HepG2 (cell line): Measurements from ENCODE around the gene VEZF1. TPM values are rescaled to one million over a fixed set of nuclear protein-coding genes. Genes with fewer than 3 reads are reported as not detected.
A peak's percentile ranks its signal among the peaks of the same experiment; 100 is the strongest.

Experiments used
- AKNA ChIP-seq: sonication (generic); formaldehyde crosslinking; IDR thresholded peaks from 2 replicates; pipeline ENCODE4 v1.4.0; 2020; ENCODE audit warnings: missing genetic modification reagents, borderline replicate concordance
- CCDC6 ChIP-seq: sonication (generic); formaldehyde crosslinking; IDR thresholded peaks from 2 replicates; pipeline ENCODE4 v1.8.1; 2022; ENCODE audit warnings: mild to moderate bottlenecking, missing genetic modification reagents, moderate library complexity
- DMTF1 ChIP-seq: sonication (generic); formaldehyde crosslinking; IDR thresholded peaks from 2 replicates; pipeline ENCODE4 v1.4.0; 2020; ENCODE audit warnings: mild to moderate bottlenecking, missing genetic modification reagents
- DNMT3B ChIP-seq: conservative IDR thresholded peaks from 2 replicates; pipeline ENCODE4 v1.6.1; 2016; ENCODE audit warnings: missing biosample characterization, control low read depth
- EEA1 ChIP-seq: sonication (generic); formaldehyde crosslinking; IDR thresholded peaks from 2 replicates; pipeline ENCODE4 v1.5.1; 2020; ENCODE audit warnings: mild to moderate bottlenecking, missing genetic modification reagents, borderline replicate concordance
- ELF1 ChIP-seq: sonication (generic); formaldehyde crosslinking; IDR thresholded peaks from 2 replicates; pipeline ENCODE4 v1.4.0; 2020; ENCODE audit warnings: missing genetic modification reagents
- ELF4 ChIP-seq: sonication (generic); formaldehyde crosslinking; IDR thresholded peaks from 2 replicates; pipeline ENCODE4 v1.5.0; 2020; ENCODE audit warnings: missing genetic modification reagents, mild to moderate bottlenecking, moderate library complexity, borderline replicate concordance
- FOSL2 ChIP-seq: sonication (generic); formaldehyde crosslinking; IDR thresholded peaks from 2 replicates; pipeline ENCODE4 v1.4.0; 2020; ENCODE audit warnings: missing genetic modification reagents
- FOXO1 ChIP-seq: sonication (generic); formaldehyde crosslinking; IDR thresholded peaks from 2 replicates; pipeline ENCODE4 v1.4.0; 2020; ENCODE audit warnings: missing genetic modification reagents
- FOXP1 ChIP-seq, 2 experiments: fragments of 450-650 bp in 1 of 2; IDR thresholded peaks; 2 replicates each; pipeline ENCODE4 v1.6.1; 2017 to 2018; ENCODE audit warnings: antibody characterized with exemption in 1 of 2
- FOXP4 ChIP-seq: sonication (generic); formaldehyde crosslinking; IDR thresholded peaks from 2 replicates; pipeline ENCODE4 v1.4.0; 2020; ENCODE audit warnings: missing genetic modification reagents
- HNF4A ChIP-seq: sonication (generic); formaldehyde crosslinking; IDR thresholded peaks from 2 replicates; pipeline ENCODE4 v1.4.0; 2020; ENCODE audit warnings: missing genetic modification reagents
- ISX ChIP-seq: sonication (generic); formaldehyde crosslinking; conservative IDR thresholded peaks from 2 replicates; pipeline ENCODE4 v1.5.0; 2020; ENCODE audit warnings: missing genetic modification reagents
- PHF5A ChIP-seq: IDR thresholded peaks from one replicate; pipeline ENCODE4 v1.6.1; 2018; ENCODE audit warnings: low read depth, missing genetic modification reagents; ENCODE audit not compliant: unreplicated experiment
- RAD21 ChIP-seq: fragments of 450-650 bp; formaldehyde crosslinking; IDR thresholded peaks from 2 replicates; pipeline ENCODE4 v1.5.0; 2020; ENCODE audit warnings: mild to moderate bottlenecking
- SALL1 ChIP-seq: sonication (generic); formaldehyde crosslinking; IDR thresholded peaks from 2 replicates; pipeline ENCODE4 v1.8.0; 2022; ENCODE audit warnings: mild to moderate bottlenecking, missing genetic modification reagents
- TCF7L2 ChIP-seq: IDR thresholded peaks from 2 replicates; pipeline ENCODE4 v1.6.1; 2011; ENCODE audit warnings: mild to moderate bottlenecking, low read depth, low read length, moderate library complexity
- ZFY ChIP-seq: sonication (generic); formaldehyde crosslinking; IDR thresholded peaks from 2 replicates; pipeline ENCODE4 v1.4.0; 2020; ENCODE audit warnings: missing genetic modification reagents
- ZNF547 ChIP-seq: sonication (generic); formaldehyde crosslinking; IDR thresholded peaks from 2 replicates; pipeline ENCODE4 v1.5.1; 2020; ENCODE audit warnings: mild to moderate bottlenecking, missing genetic modification reagents
- ZNF713 ChIP-seq: sonication (generic); formaldehyde crosslinking; IDR thresholded peaks from 2 replicates; pipeline ENCODE4 v1.4.0; 2020; ENCODE audit warnings: mild to moderate bottlenecking, missing genetic modification reagents
- ZNF777 ChIP-seq: sonication (generic); formaldehyde crosslinking; IDR thresholded peaks from 2 replicates; pipeline ENCODE4 v1.4.0; 2020; ENCODE audit warnings: missing genetic modification reagents
- ZNF883 ChIP-seq: sonication (generic); formaldehyde crosslinking; IDR thresholded peaks from 2 replicates; pipeline ENCODE4 v1.5.1; 2020; ENCODE audit warnings: mild to moderate bottlenecking, missing genetic modification reagents; ENCODE audit errors: not compliant biosample characterization
- polyA plus RNA-seq, 8 experiments: library from polyadenylated mRNA; depleted of rRNA in 3 of 8; stranded (reverse) in 7 of 8; unstranded in 1 of 8; fragments of >200 nt; fragmentation: Illumina TruSeq in 4 of 8; extraction: Trizol in 4 of 8; gene quantifications; 2 replicates each; pipeline versions ENCODE4 v1.2.1 to v1.2.3, GENCODE V29; 2011 to 2016; ENCODE audit warnings: low read depth in 4 of 8, missing spikeins in 1 of 8, mixed read lengths in 1 of 8; ENCODE audit not compliant: insufficient read depth in 1 of 8
- total RNA-seq, 5 experiments: library from RNA; depleted of rRNA; stranded (reverse); fragments of >200 nt; fragmentation: Illumina TruSeq; extraction: Trizol; gene quantifications; 2 replicates each; pipeline ENCODE4 v1.2.3, GENCODE V29; 2016; ENCODE audit warnings: low read depth in 1 of 5

VEZF1 gene
- total and polyA plus RNA-seq, 2 of the 13 experiments (the other 11 are each of a cell fraction or from before 2014, with no cell fraction given): 45.9 to 49.7 TPM

- TF ChIP-seq AKNA (CRISPR knock-in tag): no peak
- no peak for TF ChIP-seq RAD21 (CRISPR knock-in tag)
- no peak for TF ChIP-seq CCDC6
- TF ChIP-seq ZNF777 (CRISPR knock-in tag): peak; percentile 67; the same call in 1 of the 2 replicates
- 0 out of 2 replicates have a peak, but pooled peaks have one; percentile 41 for TF ChIP-seq SALL1 (CRISPR knock-in tag)
- no peak for TF ChIP-seq TCF7L2
- no peak for TF ChIP-seq FOSL2 (CRISPR knock-in tag)
- TF ChIP-seq HNF4A (CRISPR knock-in tag): no peak
- no peak for TF ChIP-seq DMTF1 (CRISPR knock-in tag)
- no peak for TF ChIP-seq ELF4
- TF ChIP-seq DNMT3B (CRISPR knock-in tag): no peak
- no peak for TF ChIP-seq FOXP1 (IDR thresholded peaks at IDR 0.05)
- no peak for TF ChIP-seq FOXP1 (CRISPR knock-in tag; IDR thresholded peaks at IDR 0.05)
- no peak for TF ChIP-seq ISX (CRISPR knock-in tag)
- no peak for TF ChIP-seq FOXP4 (CRISPR knock-in tag)
- no peak for TF ChIP-seq ELF1 (CRISPR knock-in tag)
- TF ChIP-seq ZNF883 (CRISPR knock-in tag): no peak
- peak; percentile 64; the same call in 1 of the 2 replicates for TF ChIP-seq EEA1
- no peak for TF ChIP-seq PHF5A (CRISPR knock-in tag)
- TF ChIP-seq ZNF547 (CRISPR knock-in tag): no peak
- TF ChIP-seq ZNF713 (CRISPR knock-in tag): no peak
- TF ChIP-seq FOXO1 (CRISPR knock-in tag): 0 out of 2 replicates have a peak, but pooled peaks have one; percentile 0
- TF ChIP-seq ZFY (CRISPR knock-in tag): peak; percentile 11; the same call in 1 of the 2 replicates
Observed at GRCh38 chr17:57954397-57955182, 33.5 kb downstream of the VEZF1 start (continued).
